SK-N-SH (cell line): Measurements from ENCODE around the gene PIGN. TPM values are rescaled to one million over a fixed set of nuclear protein-coding genes. Genes with fewer than 3 reads are reported as not detected.

ENCODE experiments used
- CTCF ChIA-PET: fragments of 300-600, 350-600 bp; formaldehyde crosslinking; extraction: SDS; loops from one replicate; lab custom pipeline; 2021; lab: Yijun Ruan, JAX
- POLR2A ChIA-PET: fragments of 350-600 bp; sonication (Branson Sonifier 250); formaldehyde crosslinking; extraction: SDS; loops from one replicate; lab custom pipeline; 2020; ENCODE audit warnings: antibody characterized with exemption, inconsistent platforms; lab: Yijun Ruan, JAX
- DNase-seq: peaks from one replicate; pipeline ENCODE4 v3.0.0; 2012
- H2AFZ ChIP-seq: fragments of 200-600 bp; sonication (generic); 2 replicates; pipeline ENCODE4 v1.8.1; 2016; ENCODE audit warnings: antibody characterized with exemption, mild to moderate bottlenecking, low read depth
- H3F3A ChIP-seq: fragments of 200-600 bp; sonication (generic); replicated peaks from 2 replicates; pipeline ENCODE3; 2016; ENCODE audit warnings: antibody characterized with exemption, mild to moderate bottlenecking; ENCODE audit not compliant: insufficient read depth
- H3K27ac ChIP-seq, 2 experiments: fragments of 200-500 bp in 1 of 2; fragments of 200-600 bp in 1 of 2; sonication (Bioruptor generic) in 1 of 2; sonication (generic), shearing (Covaris generic) in 1 of 2; 2 replicates each; pipeline versions ENCODE4 v1.5.1 to v1.6.1; 2014 to 2016; ENCODE audit warnings: low read depth in 2 of 2, inconsistent platforms in 1 of 2, low read length in 1 of 2, mild to moderate bottlenecking in 1 of 2, mixed read lengths in 1 of 2
- H3K27me3 ChIP-seq: fragments of 200-600 bp; sonication (generic), shearing (Covaris generic); 2 replicates; pipeline ENCODE4 v1.6.1; 2016; ENCODE audit warnings: mixed run types; ENCODE audit not compliant: insufficient read depth
- H3K36me3 ChIP-seq, 2 experiments: fragments of 200-500 bp in 1 of 2; fragments of 200-600 bp in 1 of 2; sonication (Bioruptor generic) in 1 of 2; sonication (generic) in 1 of 2; replicated peaks in 1 of 2; 2 replicates each; pipeline versions ENCODE3 to v1.5.1; 2014 to 2016; ENCODE audit warnings: low read length in 1 of 2, mild to moderate bottlenecking in 1 of 2; ENCODE audit not compliant: insufficient read depth in 2 of 2, control insufficient read depth in 1 of 2
- H3K4me1 ChIP-seq, 2 experiments: fragments of 200-500 bp in 1 of 2; fragments of 200-600 bp in 1 of 2; sonication (Bioruptor generic) in 1 of 2; sonication (generic), shearing (Covaris generic) in 1 of 2; 2 replicates each; pipeline versions ENCODE4 v1.5.1 to v1.6.1; 2014 to 2016; ENCODE audit warnings: low read depth in 1 of 2, low read length in 1 of 2, mixed run types in 1 of 2; ENCODE audit not compliant: insufficient read depth in 2 of 2, control insufficient read depth in 1 of 2
- H3K4me2 ChIP-seq: fragments of 200-600 bp; sonication (generic), shearing (Covaris generic); 2 replicates; pipeline ENCODE4 v1.6.1; 2017; ENCODE audit warnings: mixed run types
- H3K4me3 ChIP-seq, 2 experiments: fragments of 200-500 bp in 1 of 2; fragments of 200-600 bp in 1 of 2; sonication (Bioruptor generic) in 1 of 2; sonication (generic), shearing (Covaris generic) in 1 of 2; 2 replicates each; pipeline versions ENCODE4 v1.5.1 to v1.8.1; 2014 to 2016; ENCODE audit warnings: low read depth in 2 of 2, inconsistent platforms in 1 of 2, low read length in 1 of 2, mild to moderate bottlenecking in 1 of 2, mixed read lengths in 1 of 2, moderate library complexity in 1 of 2
- H3K79me2 ChIP-seq: fragments of 200-600 bp; sonication (generic); 2 replicates; pipeline ENCODE4 v1.8.1; 2017; ENCODE audit warnings: mild to moderate bottlenecking; ENCODE audit not compliant: insufficient read depth
- H3K9ac ChIP-seq: fragments of 200-600 bp; sonication (generic); 2 replicates; pipeline ENCODE4 v1.6.1; 2017; ENCODE audit warnings: mixed run types
- H3K9me2 ChIP-seq: fragments of 200-600 bp; sonication (generic); 2 replicates; pipeline ENCODE4 v1.6.1; 2017; ENCODE audit warnings: mixed run types
- H3K9me3 ChIP-seq: fragments of 200-600 bp; sonication (generic); 2 replicates; pipeline ENCODE4 v1.6.1; 2017; ENCODE audit warnings: mixed run types, mild to moderate bottlenecking, moderate library complexity
- H4K20me1 ChIP-seq: fragments of 200-600 bp; sonication (generic); 2 replicates; pipeline ENCODE4 v1.6.1; 2017; ENCODE audit warnings: mild to moderate bottlenecking, mixed run types; ENCODE audit not compliant: insufficient read depth
- CTCF ChIP-seq: fragments of 200-600 bp; sonication (generic); IDR thresholded peaks from 2 replicates; pipeline ENCODE4 v1.6.1; 2017; ENCODE audit warnings: antibody characterized with exemption, mild to moderate bottlenecking, moderate library complexity
- ELF1 ChIP-seq: IDR thresholded peaks from 2 replicates; pipeline ENCODE4 v1.4.0; 2012
- EP300 ChIP-seq, 2 experiments: IDR thresholded peaks; 2 replicates each; pipeline versions ENCODE4 v1.4.0 to v1.6.1; 2012; ENCODE audit warnings: borderline replicate concordance in 1 of 2, low read depth in 1 of 2, low read length in 1 of 2
- EZH2phosphoT487 ChIP-seq: fragments of 200-600 bp; sonication (generic); IDR thresholded peaks from 2 replicates; pipeline ENCODE4 v1.6.1; 2017; ENCODE audit warnings: low read depth, mixed run types, mild to moderate bottlenecking, antibody characterized with exemption, moderate library complexity, borderline replicate concordance
- FOSL2 ChIP-seq: IDR thresholded peaks from 2 replicates; pipeline ENCODE4 v1.4.0; 2012; ENCODE audit warnings: low read depth, mild to moderate bottlenecking, moderate library complexity, borderline replicate concordance
- FOXJ3 ChIP-seq: sonication (generic); formaldehyde crosslinking; IDR thresholded peaks from 2 replicates; pipeline ENCODE4 v1.5.1; 2020; ENCODE audit warnings: mild to moderate bottlenecking, missing genetic modification reagents
- FOXM1 ChIP-seq: IDR thresholded peaks from 2 replicates; pipeline ENCODE4 v1.4.0; 2012; ENCODE audit warnings: low read depth, mild to moderate bottlenecking
- GABPA ChIP-seq: IDR thresholded peaks from 2 replicates; pipeline ENCODE4 v1.4.0; 2012; ENCODE audit warnings: low read depth, mild to moderate bottlenecking
- GATA2 ChIP-seq: sonication (generic); formaldehyde crosslinking; IDR thresholded peaks from 2 replicates; pipeline ENCODE4 v1.5.0; 2020; ENCODE audit warnings: mild to moderate bottlenecking, missing genetic modification reagents
- JUND ChIP-seq: IDR thresholded peaks from 2 replicates; pipeline ENCODE4 v1.4.0; 2012
- MAX ChIP-seq: IDR thresholded peaks from 2 replicates; pipeline ENCODE4 v1.4.0; 2012; ENCODE audit warnings: low read depth
- MEF2A ChIP-seq: IDR thresholded peaks from 2 replicates; pipeline ENCODE4 v1.4.0; 2012; ENCODE audit warnings: low read depth, borderline replicate concordance
- MXI1 ChIP-seq: IDR thresholded peaks from 2 replicates; pipeline ENCODE4 v1.6.1; 2012; ENCODE audit warnings: mild to moderate bottlenecking, low read depth, low read length, improper control_type of control experiment
- NFIC ChIP-seq: IDR thresholded peaks from 2 replicates; pipeline ENCODE4 v1.4.0; 2012; ENCODE audit warnings: borderline replicate concordance
- NRF1 ChIP-seq: IDR thresholded peaks from 2 replicates; pipeline ENCODE4 v1.6.1; 2012; ENCODE audit warnings: low read depth, mild to moderate bottlenecking, low read length
- POLR2AphosphoS5 ChIP-seq: IDR thresholded peaks from 2 replicates; pipeline ENCODE4 v1.6.1; 2012; ENCODE audit warnings: low read depth, low read length
- RAD21 ChIP-seq: IDR thresholded peaks from 2 replicates; pipeline ENCODE4 v1.6.1; 2012; ENCODE audit warnings: mild to moderate bottlenecking, low read length
- RCOR1 ChIP-seq: fragments of 150-350 bp; IDR thresholded peaks from 2 replicates; pipeline ENCODE4 v1.6.1; 2017; ENCODE audit warnings: antibody characterized with exemption, low read length
- RFX5 ChIP-seq: IDR thresholded peaks from 2 replicates; pipeline ENCODE4 v1.6.1; 2012; ENCODE audit warnings: mild to moderate bottlenecking, improper control_type of control experiment, low read length
- SIN3A ChIP-seq: IDR thresholded peaks from 2 replicates; pipeline ENCODE4 v1.6.1; 2012; ENCODE audit warnings: low read depth, mild to moderate bottlenecking, low read length, moderate library complexity, borderline replicate concordance
- TAF1 ChIP-seq: IDR thresholded peaks from 2 replicates; pipeline ENCODE4 v1.6.1; 2012; ENCODE audit warnings: low read depth, mild to moderate bottlenecking, low read length, moderate library complexity, borderline replicate concordance
- TEAD4 ChIP-seq: IDR thresholded peaks from 2 replicates; pipeline ENCODE4 v1.4.0; 2012; ENCODE audit warnings: mild to moderate bottlenecking, borderline replicate concordance; ENCODE audit not compliant: insufficient read depth
- WGBS: methylation state at CpG from one replicate; pipeline ENCODE4 v1.1.6; 2017; ENCODE audit warnings: low lambda C conversion rate; 5-methylcytosine and 5-hydroxymethylcytosine counted together
- polyA plus RNA-seq, 3 experiments: library from polyadenylated mRNA; depleted of rRNA; stranded (reverse); fragments of >200 nt; gene quantifications; 2 replicates each; pipeline ENCODE4 v1.2.3, GENCODE V29; 2012
- TF ChIP-seq, protein P1 (sequence below): IDR thresholded peaks from 2 replicates; pipeline ENCODE4; 2012
- TF ChIP-seq, protein P2 (sequence below): IDR thresholded peaks from 2 replicates; pipeline ENCODE4 v1.4.0; 2012; ENCODE audit warnings: low read depth, borderline replicate concordance
- TF ChIP-seq, protein P3 (sequence below): IDR thresholded peaks from 2 replicates; pipeline ENCODE4 v1.4.0; 2012; ENCODE audit warnings: low read depth, borderline replicate concordance

PIGN gene
- polyA plus RNA-seq, 1 of the 3 experiments (the other 2 are of a cell fraction): 6.1 TPM

GRCh38 chr18:62164310-62164709 is 22.5 kb downstream of the PIGN start:
- Histone ChIP-seq H4K20me1 (no peaks in the 10 kb centered on the region), H3K4me1 (no peaks in the 10 kb centered on the region; a peak in 1 of 4 replicates), H3K27ac (no peak overlapping the region), H3F3A (no peaks in the 10 kb centered on the region), H3K27me3 (no peaks in the 10 kb centered on the region), H3K9me2 (no peaks in the 10 kb centered on the region), H2AFZ (no peak overlapping the region), H3K4me3 (no peak overlapping the region), H3K79me2 (no peaks in the 10 kb centered on the region), H3K36me3 (peaks cover 2 to 3% of the 10 kb centered on the region in 2 experiments), H3K4me2 (no peak overlapping the region), H3K9ac (no peak overlapping the region), H3K9me3 (no peaks in the 10 kb centered on the region)
- POLR2A ChIA-PET: no interaction called here
- WGBS: 87% methylated on average over 7 of the region's 7 CpGs
- CTCF ChIA-PET: no interaction called here
- TF ChIP-seq TAF1: no peak
- no peak for TF ChIP-seq MXI1
- TF ChIP-seq GATA2 (CRISPR knock-in tag): no peak
- no peak for TF ChIP-seq ELF1
- no peak for TF ChIP-seq SIN3A
- no peak for TF ChIP-seq FOXM1
- TF ChIP-seq EP300 (IDR thresholded peaks at IDR 0.05; ENCODE audit: borderline replicate concordance in 1 of 2, low read depth in 1 of 2, low read length in 1 of 2): no peak
- TF ChIP-seq, protein P1, sequence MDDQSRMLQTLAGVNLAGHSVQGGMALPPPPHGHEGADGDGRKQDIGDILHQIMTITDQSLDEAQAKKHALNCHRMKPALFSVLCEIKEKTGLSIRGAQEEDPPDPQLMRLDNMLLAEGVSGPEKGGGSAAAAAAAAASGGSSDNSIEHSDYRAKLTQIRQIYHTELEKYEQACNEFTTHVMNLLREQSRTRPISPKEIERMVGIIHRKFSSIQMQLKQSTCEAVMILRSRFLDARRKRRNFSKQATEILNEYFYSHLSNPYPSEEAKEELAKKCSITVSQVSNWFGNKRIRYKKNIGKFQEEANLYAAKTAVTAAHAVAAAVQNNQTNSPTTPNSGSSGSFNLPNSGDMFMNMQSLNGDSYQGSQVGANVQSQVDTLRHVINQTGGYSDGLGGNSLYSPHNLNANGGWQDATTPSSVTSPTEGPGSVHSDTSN: no peak
- no peak for TF ChIP-seq FOSL2
- TF ChIP-seq, protein P2, sequence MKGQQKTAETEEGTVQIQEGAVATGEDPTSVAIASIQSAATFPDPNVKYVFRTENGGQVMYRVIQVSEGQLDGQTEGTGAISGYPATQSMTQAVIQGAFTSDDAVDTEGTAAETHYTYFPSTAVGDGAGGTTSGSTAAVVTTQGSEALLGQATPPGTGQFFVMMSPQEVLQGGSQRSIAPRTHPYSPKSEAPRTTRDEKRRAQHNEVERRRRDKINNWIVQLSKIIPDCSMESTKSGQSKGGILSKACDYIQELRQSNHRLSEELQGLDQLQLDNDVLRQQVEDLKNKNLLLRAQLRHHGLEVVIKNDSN: no peak
- TF ChIP-seq NRF1: no peak
- no peak for TF ChIP-seq RCOR1
- no peak for TF ChIP-seq NFIC
- TF ChIP-seq RAD21: no peak
- no peak for DNase-seq

DNA sequence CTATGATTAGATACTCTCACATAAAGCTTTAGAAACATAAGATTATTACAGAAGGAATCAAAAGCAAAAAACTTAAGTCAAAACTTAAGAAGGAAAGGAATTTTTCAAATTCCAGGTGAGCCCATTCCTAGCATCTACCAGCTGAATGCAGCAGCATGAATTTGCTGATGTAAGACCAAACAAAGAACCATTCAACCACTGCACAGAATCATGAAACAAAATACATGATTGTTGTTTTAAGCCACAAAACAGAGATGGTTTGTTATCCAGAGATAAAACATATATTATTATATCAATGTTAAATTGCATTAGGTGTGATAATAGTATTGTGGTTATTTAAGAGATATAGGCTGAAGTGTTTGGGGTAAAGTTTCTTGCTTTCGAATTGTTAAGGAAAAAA is 29.0 kb downstream of the PIGN start:
- H3K36me3 ChIP-seq: peaks cover 17 to 37% of the 10 kb centered on the region in 2 experiments
- H3K4me2 ChIP-seq: no peak overlapping the region
- H3K27ac ChIP-seq: no peak overlapping the region
- H3K27me3 ChIP-seq: no peaks in the 10 kb centered on the region
- no peak for DNase-seq
- no peaks in the 10 kb centered on the region for H3K9me3 ChIP-seq
- ChIA-PET POLR2A (no interaction called here), CTCF (no interaction called here)
- H3K4me1 ChIP-seq: no peaks in the 10 kb centered on the region
- no peaks in the 10 kb centered on the region for H3K79me2 ChIP-seq
- H3K9me2 ChIP-seq: no peaks in the 10 kb centered on the region
- H3K4me3 ChIP-seq: no peak overlapping the region
- 86% methylated on average over 1 of the region's 1 CpG for WGBS
- no peaks in the 10 kb centered on the region for H4K20me1 ChIP-seq
- no peaks in the 10 kb centered on the region for H3F3A ChIP-seq
- no peak overlapping the region for H2AFZ ChIP-seq
- no peak overlapping the region for H3K9ac ChIP-seq
- TF ChIP-seq TAF1 (no peak), FOXM1 (no peak), TEAD4 (no peak), EZH2phosphoT487 (no peak), POLR2AphosphoS5 (no peak), FOSL2 (no peak), CTCF (no peak), FOXJ3 (CRISPR knock-in tag) (no peak), JUND (no peak), MAX (no peak), ELF1 (no peak), RFX5 (no peak), MEF2A (no peak), GABPA (no peak), RCOR1 (no peak)
- TF ChIP-seq, protein P3, sequence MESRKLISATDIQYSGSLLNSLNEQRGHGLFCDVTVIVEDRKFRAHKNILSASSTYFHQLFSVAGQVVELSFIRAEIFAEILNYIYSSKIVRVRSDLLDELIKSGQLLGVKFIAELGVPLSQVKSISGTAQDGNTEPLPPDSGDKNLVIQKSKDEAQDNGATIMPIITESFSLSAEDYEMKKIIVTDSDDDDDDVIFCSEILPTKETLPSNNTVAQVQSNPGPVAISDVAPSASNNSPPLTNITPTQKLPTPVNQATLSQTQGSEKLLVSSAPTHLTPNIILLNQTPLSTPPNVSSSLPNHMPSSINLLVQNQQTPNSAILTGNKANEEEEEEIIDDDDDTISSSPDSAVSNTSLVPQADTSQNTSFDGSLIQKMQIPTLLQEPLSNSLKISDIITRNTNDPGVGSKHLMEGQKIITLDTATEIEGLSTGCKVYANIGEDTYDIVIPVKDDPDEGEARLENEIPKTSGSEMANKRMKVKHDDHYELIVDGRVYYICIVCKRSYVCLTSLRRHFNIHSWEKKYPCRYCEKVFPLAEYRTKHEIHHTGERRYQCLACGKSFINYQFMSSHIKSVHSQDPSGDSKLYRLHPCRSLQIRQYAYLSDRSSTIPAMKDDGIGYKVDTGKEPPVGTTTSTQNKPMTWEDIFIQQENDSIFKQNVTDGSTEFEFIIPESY: no peak
